ENCODE data around the gene LRRC32.
"Not testable (repeated sequence)": the region's sequence is repeated elsewhere in the genome, so short reads cannot be mapped to it uniquely, and the experiment has no call there.

GRCh38 chr11:76608228-76608627 lies 62.3 kb downstream of the LRRC32 start:
- not testable (repeated sequence) for TF ChIP-seq CTCF (IDR thresholded peaks at IDR 0.05); POLR2A (IDR thresholded peaks at IDR 0.05; ENCODE audit: low read length); HEYL (CRISPR knock-in tag; IDR thresholded peaks at IDR 0.05); USF2 (IDR thresholded peaks at IDR 0.05); RNF2 (IDR thresholded peaks at IDR 0.05; ENCODE audit: borderline replicate concordance, low read depth); REST (IDR thresholded peaks at IDR 0.05); ZC3H11A (IDR thresholded peaks at IDR 0.05); RARB (CRISPR knock-in tag; IDR thresholded peaks at IDR 0.05)

Measured in A549 (cell line).